ENCODE measurements around the gene POC1A. TPM values are rescaled to one million over a fixed set of nuclear protein-coding genes. Genes with fewer than 3 reads are reported as not detected.

The POC1A gene
- total RNA-seq, 4 donors from 2014 or later = 0.65 to 2.0 (median 1.2) TPM

DNA sequence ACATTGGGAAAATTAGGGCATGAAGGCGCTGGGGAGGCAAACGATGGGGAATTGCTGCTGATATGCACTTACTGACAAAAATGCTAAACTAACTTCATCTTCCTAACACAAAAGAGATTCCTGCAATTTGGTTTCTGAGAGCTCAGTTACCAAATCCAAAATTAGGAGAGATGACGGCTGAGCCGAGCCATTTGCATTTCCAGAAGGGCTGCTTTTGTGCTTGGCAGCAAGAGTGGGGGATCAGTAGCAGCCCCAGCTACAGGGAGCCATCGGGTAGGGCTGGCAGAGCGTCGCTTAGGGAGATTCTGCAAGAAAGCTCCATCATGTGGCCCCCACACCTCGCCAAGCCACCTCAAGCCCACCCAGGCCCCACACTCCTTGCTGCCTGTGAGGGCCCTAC, 81.8 kb downstream of the POC1A start:
- no peak for DNase-seq (ENCODE audit: low spot score)
- TF ChIP-seq, protein P1, sequence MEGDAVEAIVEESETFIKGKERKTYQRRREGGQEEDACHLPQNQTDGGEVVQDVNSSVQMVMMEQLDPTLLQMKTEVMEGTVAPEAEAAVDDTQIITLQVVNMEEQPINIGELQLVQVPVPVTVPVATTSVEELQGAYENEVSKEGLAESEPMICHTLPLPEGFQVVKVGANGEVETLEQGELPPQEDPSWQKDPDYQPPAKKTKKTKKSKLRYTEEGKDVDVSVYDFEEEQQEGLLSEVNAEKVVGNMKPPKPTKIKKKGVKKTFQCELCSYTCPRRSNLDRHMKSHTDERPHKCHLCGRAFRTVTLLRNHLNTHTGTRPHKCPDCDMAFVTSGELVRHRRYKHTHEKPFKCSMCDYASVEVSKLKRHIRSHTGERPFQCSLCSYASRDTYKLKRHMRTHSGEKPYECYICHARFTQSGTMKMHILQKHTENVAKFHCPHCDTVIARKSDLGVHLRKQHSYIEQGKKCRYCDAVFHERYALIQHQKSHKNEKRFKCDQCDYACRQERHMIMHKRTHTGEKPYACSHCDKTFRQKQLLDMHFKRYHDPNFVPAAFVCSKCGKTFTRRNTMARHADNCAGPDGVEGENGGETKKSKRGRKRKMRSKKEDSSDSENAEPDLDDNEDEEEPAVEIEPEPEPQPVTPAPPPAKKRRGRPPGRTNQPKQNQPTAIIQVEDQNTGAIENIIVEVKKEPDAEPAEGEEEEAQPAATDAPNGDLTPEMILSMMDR (IDR thresholded peaks at IDR 0.05) = no peak
- ATAC-seq (ENCODE audit: low FRiP score) = no peak

DNA sequence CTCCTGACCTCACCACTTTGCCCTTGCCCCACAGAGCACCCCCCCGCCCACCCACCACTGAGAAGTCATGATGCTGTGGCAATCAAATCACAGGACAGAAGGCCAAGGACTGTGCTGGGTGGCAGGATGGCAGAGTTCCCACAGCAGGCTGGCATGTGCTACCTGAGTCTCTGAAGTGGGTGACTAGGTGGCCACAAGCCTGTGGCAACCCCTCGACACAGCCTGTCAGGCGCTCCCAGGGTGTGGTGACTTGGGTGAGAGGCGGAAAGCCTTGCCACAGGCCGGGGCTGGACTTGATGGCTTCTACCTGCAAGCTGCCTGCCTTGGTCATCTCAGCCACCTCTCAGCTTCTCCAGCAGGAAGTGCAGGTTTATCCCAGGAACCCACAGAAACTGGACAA, 82.2 kb downstream of the POC1A start:
- ATAC-seq (ENCODE audit: low FRiP score) = no peak
- TF ChIP-seq, protein P1 (IDR thresholded peaks at IDR 0.05) = no peak

DNA sequence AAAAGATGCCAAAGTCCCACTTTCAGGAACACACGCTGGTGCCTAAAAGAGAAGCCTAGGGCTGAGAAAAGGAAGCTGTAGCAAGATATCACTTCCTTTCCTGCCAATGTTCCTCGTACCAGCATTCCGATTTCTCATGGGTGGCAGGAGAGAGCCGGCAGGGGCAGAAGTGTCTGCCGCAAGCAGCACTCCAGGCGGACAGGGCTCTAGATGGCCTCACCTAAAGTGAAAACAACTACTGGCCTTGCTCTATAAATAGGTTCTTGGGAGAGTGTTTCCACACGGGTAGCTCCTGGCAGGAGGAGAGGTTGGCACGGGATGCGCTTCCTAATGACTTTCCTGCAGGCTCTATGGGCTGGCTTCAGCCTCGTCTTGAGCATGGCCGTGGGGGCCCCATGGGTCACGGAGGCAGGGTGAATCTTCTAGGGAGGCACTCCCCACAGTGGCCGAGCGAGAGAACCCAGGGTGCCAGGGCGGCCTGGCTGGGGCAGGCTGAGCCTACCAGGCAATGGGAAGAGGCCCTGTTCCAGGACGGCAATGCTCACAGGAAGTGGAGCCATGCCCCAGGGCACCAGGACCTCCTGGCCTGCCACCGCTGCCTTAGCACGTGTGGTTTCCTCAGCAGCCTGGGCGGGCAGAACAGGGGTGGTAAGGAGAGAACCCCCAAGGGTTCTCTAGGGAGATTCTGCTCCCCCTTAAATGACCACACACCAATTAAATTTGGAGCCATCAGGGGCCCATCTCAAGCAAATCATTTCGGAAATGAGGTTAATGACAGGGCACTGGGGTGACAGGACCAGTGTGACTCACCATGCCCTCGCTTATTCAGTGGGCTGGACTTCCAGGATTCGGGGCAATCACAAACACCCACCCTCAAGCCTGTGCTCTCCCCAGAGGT, 83.2 kb downstream of the POC1A start:
- ATAC-seq (ENCODE audit: low FRiP score) (no peak), DNase-seq (ENCODE audit: low spot score) (no peak)
- TF ChIP-seq, protein P1 (IDR thresholded peaks at IDR 0.05) = no peak

More for the DNA sequence above, 82.2 kb downstream of the POC1A start:
- DNase-seq (ENCODE audit: low spot score) = no peak

DNA sequence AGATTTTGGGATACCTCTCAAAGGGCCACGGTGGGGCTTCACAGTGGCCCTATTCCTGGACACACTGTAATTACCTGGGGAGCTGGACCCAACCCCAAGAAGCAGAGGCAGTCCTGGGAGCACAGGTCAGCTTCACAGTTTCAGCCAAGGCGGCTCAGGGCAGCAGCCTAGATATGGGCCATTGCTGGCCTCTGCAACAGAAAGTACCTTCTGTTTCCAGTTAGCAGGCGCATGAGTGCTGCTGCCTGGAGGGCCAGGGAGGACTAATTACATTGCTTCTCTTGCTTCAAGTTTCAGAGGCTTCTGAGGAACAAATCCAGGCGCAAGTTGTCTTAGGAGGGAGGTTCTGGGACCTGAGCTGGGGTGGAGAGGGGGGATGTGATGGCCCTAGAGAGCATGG, 84.4 kb downstream of the POC1A start:
- TF ChIP-seq, protein P1 (IDR thresholded peaks at IDR 0.05) = no peak
- ATAC-seq (ENCODE audit: low FRiP score) (no peak), DNase-seq (ENCODE audit: low spot score) (no peak)

DNA sequence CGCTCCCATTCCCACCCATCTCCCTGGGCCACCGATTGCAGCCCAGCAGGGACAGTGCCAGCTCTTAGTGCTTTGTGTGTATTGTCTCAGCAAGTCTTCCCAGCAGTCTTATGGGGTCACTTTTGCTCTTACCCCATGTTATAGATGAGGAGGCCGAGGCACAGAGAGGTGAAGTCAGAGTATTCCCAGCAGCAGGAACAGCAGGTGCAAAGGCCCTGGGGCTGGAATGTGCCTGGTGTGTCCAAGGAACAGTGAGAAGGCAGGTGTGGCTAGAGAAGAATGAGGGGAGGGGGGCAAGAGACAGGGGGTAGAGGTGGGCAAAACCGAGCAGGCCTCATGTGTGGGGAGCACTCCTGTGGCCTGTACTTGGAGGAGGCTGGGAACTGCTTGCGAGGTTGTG, 85.1 kb downstream of the POC1A start:
- TF ChIP-seq, protein P1 (IDR thresholded peaks at IDR 0.05) = no peak
- DNase-seq (ENCODE audit: low spot score) = no peak
- no peak for ATAC-seq (ENCODE audit: low FRiP score)

DNA sequence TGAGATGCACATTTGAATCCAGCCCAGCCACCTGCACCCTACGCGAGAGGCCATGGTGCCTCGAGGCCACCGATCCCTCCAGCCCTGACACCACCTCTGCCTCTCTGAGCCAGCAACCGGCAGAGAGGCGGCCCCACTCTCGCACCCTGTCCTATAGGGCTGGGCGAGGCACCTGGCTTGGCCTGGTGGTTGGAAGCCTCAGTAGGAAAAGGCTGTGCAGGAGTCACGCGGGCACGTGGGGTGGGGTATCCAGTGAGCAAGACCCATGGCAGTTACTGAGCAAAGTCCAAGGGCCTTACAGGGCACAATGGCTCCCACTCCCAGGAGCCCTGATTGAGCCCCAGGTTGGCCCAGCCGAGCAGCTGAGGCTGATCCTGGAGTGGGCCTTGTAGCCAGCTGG, 85.5 kb downstream of the POC1A start:
- TF ChIP-seq, protein P1 (IDR thresholded peaks at IDR 0.05) = no peak
- DNase-seq (ENCODE audit: low spot score) = no peak

DNA sequence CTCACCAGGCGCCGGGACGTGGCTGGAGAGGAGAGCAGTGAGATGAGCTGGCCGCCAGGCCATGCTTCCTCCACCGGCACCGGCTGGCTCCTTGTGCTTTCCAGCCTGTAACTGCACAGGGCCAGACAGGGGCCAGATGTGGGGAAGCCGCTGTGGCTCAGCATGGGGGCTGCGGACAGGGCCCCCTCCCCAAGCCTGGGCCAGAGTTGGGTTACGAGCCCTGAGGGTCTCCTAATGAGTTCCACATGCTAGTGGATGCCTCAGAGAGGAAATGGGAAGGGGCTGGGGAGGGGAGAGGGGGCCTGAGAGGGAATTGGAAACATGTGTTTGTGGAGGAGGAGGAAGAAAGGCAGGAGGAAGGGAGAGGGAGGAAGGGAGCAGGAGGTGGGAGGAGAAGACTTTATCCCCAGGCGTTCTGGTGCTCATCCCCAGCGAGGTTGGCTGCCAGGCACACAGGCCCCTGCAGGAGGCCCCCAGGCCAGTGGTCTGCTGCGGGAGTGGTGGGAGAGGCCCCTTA, 86.1 kb downstream of the POC1A start:
- ATAC-seq (ENCODE audit: low FRiP score) = no peak
- TF ChIP-seq, protein P1 (IDR thresholded peaks at IDR 0.05) = no peak
- no peak for DNase-seq (ENCODE audit: low spot score)

More for the DNA sequence above, 85.5 kb downstream of the POC1A start:
- ATAC-seq (ENCODE audit: low FRiP score) = no peak

Data from omental fat pad (tissue), 4 donors.